GM18870 (cell line): Measurements from ENCODE around the gene ZNF460.

ENCODE experiments used
- ATAC-seq: cut with Tn5 transposase; IDR thresholded peaks from one replicate; pipeline ENCODE4 v1.9.1; 2021; ENCODE audit warnings: moderate library complexity; ENCODE audit not compliant: unreplicated experiment

The ZNF460 gene

GRCh38 chr19:57279418-57280164 is 694 bp upstream of the ZNF460 start:
- ATAC-seq = peak; percentile 59

DNA sequence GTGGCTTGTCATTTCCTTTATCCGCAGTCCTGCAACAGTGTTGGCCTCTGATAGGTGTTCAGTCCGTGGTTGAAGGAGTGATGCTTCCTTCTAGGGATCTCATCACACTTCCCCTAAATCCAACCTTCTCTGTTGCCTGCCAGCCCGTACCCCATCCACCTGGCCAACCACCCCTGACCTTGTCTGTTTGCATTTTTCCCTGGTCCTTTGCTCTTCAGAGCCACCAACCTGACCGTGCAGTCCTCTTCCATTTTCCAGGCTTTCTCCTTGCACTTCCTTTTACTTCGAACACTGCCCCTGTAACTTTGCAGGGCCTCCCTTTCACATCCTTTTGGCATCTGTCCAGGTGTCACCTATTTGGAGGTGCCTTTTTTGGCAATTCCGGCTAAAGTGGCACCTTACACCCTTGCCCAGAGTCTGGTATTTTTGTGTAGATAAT is 696 bp downstream of the ZNF460 start:
- no peak for ATAC-seq

DNA sequence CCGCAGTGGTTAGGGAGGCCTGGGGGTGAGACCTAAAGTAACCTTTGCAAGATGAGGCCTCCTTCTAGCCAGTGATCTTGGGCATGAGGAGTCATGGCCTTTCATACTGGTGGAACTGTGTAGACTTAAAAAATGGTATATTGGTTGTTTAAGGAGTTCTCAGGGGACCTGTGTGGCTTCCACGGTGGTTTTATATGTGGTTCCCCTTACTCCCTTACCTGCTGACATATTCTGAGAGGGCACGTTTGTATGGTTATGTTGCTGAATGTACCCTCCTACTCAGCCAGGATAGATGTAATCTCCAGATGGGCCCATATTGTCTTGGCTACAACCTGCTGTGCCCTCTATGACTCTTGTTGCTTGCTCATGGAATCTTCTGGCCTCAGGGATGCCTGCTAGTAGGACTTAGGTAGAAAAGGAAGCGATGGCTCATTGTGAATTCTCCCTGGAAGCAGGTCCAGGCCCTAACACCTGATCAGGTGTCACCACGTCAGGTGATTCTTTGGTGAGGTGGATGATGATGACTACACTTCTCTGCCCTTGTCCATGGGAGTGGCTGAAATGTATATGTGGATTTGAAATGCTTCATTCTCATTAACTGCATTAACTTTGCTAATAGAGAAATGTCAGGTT is 1.8 kb downstream of the ZNF460 start:
- no peak for ATAC-seq

GRCh38 chr19:57288373-57288772 is 8.1 kb downstream of the ZNF460 start:
- ATAC-seq = no peak

DNA sequence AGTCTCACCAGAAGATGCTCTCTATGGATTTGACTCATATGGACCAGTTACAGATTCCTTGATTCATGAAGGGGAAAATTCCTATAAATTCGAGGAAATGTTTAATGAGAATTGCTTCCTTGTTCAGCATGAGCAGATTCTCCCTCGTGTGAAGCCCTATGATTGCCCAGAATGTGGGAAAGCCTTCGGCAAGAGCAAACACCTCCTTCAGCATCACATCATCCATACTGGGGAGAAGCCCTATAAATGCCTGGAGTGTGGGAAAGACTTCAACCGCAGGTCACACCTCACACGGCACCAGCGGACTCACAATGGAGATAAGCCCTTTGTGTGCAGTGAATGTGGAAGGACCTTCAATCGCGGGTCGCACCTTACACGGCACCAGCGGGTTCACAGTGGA is 10.7 kb downstream of the ZNF460 start:
- no peak for ATAC-seq

DNA sequence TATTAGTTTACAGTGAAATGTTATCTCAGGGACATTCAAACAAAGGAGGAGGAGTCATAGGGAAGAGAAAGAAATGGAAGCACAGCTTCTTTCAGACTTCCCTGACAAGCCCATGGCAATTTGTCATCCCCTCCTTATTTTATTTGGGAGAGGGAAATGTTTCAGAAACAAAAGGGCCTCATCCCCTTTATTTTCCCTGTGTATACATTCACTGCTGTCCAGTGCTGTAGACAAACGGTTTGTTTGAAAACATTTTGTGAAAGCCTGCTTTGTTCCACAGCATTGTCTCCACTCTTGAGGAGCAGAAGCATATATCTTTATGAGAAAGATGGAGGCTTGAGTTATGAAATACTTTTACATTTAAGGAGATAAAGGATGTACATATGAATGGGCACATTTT is 12.3 kb downstream of the ZNF460 start:
- ATAC-seq = no peak

DNA sequence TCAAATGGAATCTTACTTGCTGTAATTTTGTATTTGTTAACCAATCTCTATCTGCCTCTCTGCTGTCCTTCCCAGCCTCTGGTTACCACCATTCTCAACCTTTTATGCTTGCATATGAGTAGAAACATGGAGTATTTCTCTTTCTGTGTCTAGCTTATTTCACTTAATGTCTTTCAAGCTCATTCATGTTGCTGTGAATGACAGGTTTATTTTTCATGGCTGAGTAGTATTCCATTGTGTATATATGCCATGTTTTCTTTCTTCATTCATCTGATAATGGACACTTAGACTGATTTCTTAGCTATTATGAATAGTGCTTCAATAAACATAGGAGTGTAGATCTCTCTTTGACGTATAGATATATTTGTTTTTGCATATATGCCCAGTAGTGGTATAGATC is 13.4 kb downstream of the ZNF460 start:
- ATAC-seq = no peak

GRCh38 chr19:57302020-57302465 is 21.8 kb downstream of the ZNF460 start:
- no peak for ATAC-seq

DNA sequence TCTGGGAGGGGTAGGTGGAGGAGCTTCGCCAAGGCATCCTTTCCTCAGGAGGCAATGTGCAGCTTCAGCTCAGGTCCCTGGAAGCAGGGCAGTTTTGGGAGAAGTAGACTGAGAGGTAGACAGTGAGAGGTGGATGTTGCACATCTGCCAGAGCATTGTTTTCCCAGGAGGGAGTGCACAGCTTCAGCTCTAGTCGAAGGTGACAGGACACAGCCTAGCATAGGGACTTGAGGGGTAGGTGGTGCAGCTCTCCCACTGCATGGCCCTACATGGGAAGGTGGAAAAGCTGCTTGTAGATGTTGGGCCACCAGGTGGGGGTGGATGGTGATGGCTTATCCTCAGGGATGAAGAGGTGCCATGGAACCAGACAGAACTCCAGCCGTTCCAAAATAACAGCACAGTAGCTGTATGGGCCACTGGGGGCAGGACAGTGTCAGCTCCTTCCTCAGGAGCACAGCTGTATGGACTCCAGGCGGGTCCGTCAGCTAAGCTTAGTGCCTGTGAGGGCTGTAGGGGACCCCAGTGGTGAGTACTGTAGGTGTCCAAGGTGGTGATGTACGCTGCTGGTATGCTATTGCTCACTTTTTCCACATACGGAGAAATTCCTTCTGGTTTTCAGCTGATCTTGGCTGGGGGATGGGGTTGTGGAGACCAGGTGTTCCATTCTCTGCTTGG is 22.6 kb downstream of the ZNF460 start:
- ATAC-seq = no peak

DNA sequence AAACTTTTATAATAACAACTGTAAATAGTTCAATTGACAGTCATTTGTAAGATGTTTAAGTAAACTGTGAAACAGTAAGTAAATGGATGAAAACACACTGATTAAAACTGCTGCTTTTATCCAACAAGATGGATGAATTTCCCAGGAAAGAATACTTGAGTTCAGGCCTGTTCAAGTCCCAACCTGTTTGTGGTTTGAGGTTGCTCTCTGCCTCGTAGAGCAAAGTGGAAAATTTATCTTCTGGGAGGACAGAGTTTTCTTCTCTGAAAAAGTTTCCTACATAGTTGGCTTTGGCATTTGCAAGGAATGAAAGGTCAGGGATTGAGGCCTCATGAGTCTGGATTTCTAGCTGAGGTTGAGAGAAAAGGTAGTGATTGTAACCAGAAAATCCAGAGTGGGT is 24.8 kb downstream of the ZNF460 start:
- no peak for ATAC-seq

DNA sequence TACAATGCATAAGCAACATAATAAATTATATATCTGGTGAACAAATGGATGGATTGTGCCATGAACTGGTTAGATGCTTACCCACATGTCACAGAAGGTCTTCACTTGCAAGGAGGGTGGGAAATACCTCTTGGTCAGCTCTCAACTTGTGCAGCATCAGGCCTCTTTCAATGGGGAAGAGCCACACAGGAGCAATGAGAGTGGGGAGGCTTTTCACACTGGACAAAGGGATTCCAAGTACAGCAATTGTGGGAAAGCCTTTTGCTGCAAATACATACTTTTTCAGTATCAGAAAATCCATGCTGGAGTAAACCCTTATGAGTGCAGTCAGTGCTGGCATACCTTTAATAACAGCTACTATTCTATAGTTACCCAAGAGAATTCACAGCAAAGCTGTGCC is 28.2 kb downstream of the ZNF460 start:
- ATAC-seq = no peak

GRCh38 chr19:57310792-57311191 is 30.5 kb downstream of the ZNF460 start:
- no peak for ATAC-seq

DNA sequence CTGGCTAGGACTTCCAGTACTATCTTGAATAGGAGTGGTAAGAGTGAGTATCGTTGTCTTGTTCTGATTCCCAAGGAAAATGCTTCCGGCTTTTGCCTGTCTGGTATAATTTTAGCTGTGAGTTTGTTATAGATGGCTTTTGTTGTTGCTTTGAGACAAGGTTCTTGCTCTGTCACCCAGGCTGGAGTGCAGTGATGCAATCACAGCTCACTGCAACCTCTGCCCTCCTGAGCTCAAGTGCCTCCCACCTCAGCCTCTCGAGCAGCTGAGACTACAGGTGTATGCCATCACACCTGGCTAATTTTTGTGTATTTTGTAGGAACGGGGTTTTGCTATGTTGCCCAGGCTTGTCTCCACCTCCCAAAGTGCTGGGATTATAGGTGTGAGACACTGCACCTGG is 33.9 kb downstream of the ZNF460 start:
- ATAC-seq = no peak

GRCh38 chr19:57317503-57317902 is 37.2 kb downstream of the ZNF460 start:
- no peak for ATAC-seq

- ATAC-seq = no peak
Observed at GRCh38 chr19:57319869-57320179, 39.5 kb downstream of the ZNF460 start.

GRCh38 chr19:57320180-57321084 is 40.1 kb downstream of the ZNF460 start, which contains the start of gene ZNF543:
Gene ZNF543 (plus strand): TSS chr19:57320472. CDS start chr19:57320854, 382 bp downstream.
- ATAC-seq = peak; percentile 88

DNA sequence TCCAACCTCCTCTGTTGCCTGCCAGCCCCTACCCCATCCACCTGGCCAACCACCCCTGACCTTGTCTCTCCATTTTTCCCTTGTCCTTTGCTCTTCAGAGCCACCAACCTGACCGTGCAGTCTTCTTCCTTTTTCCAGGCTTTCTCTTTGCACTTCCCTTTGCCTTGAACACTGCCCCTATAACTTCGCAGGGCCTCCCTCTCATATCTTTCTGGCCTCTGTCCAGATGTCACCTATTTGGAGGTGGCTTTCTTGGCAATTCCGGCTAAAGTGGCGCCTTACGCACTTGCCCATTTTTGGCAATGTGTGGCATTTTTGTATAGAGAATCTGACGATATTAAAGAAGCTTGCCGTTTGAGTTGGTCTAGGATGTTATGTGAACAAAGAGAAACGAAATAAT is 40.8 kb downstream of the ZNF460 start:
- no peak for ATAC-seq

DNA sequence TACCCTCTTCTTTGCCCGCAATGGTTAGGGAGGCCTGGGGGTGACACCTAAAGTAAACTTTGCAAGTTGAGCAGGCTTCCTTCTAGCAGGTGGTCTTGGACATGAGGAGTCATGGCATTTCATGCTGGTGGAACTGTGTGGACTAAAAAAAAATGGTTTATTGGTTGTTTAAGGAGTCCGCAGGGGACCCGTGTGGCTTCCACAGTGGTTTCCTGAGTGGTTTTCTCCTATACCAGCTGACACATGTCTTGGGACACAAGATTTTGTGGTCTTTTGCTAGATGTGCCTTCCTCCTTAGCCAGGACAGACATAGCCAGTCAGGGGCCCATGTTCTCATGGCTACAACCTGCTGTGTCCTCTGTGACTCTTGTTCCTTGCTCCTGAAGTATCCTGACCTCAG is 41.5 kb downstream of the ZNF460 start:
- no peak for ATAC-seq

DNA sequence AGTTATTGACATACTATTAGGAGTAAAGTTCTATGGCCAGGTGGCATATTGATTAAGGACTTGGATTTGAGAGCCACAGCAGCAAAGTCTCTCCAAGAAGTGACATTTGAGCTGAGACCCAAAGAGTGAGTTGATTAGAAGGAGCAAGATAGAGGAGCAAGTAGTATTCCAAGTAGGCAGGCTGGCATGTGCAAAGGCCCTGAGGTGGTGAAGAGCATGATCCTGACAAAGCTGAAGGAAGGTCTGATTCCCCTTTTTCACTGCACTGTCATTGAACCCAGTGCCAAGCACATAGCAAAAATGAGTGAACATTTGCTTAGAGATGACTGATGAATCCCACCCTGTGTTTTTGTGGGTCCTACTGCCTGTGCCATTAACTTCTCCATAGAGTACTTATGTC is 44.7 kb downstream of the ZNF460 start:
- no peak for ATAC-seq

GRCh38 chr19:57327993-57328392 is 47.7 kb downstream of the ZNF460 start:
- no peak for ATAC-seq

- no peak for ATAC-seq
Observed at GRCh38 chr19:57334191-57334590, 53.9 kb downstream of the ZNF460 start.
